Thyroid gland (tissue), 4 donors: ENCODE measurements around the gene CASP8AP2. TPM values are rescaled to one million over a fixed set of nuclear protein-coding genes. Genes with fewer than 3 reads are reported as not detected.

Experiments
- DNase-seq, 2 donors: peaks; one replicate each; pipeline ENCODE4 v3.0.0-alpha.2; 2019
- H3K27ac ChIP-seq, 3 donors: fragments of 200-600 bp; sonication (generic); 1 replicate in 2 of 3; 2 replicates in 1 of 3; pipeline ENCODE4 v1.5.1; 2016 to 2019; ENCODE audit warnings: mild to moderate bottlenecking in 1 of 3, moderate library complexity in 1 of 3
- H3K27me3 ChIP-seq: fragments of 200-600 bp; sonication (generic); one replicate; pipeline ENCODE4 v1.5.1; 2019
- H3K36me3 ChIP-seq, 2 donors: fragments of 200-600 bp; sonication (generic); one replicate each; pipeline ENCODE4 v1.5.1; 2016 to 2019
- H3K4me1 ChIP-seq, 2 donors: fragments of 200-600 bp; sonication (generic); one replicate each; pipeline ENCODE4 v1.5.1; 2017 to 2019
- H3K4me3 ChIP-seq, 3 donors: fragments of 200-600 bp; sonication (generic); replicated peaks in 1 of 3; 1 replicate in 2 of 3; 2 replicates in 1 of 3; pipeline ENCODE4 v1.5.1; 2016; ENCODE audit warnings: mild to moderate bottlenecking in 1 of 3
- H3K9me3 ChIP-seq: fragments of 200-600 bp; sonication (generic); one replicate; pipeline ENCODE4 v1.5.1; 2017
- POLR2A ChIP-seq, 2 donors: fragments of 450-650 bp; IDR thresholded peaks; one replicate each; pipeline ENCODE4 v1.6.1; 2017; ENCODE audit warnings: antibody characterized with exemption in 2 of 2, mild to moderate bottlenecking in 2 of 2, moderate library complexity in 1 of 2
- WGBS, 2 donors: methylation state at CpG; one replicate each; pipeline ENCODE4 v1.1.5; 2017; 5-methylcytosine and 5-hydroxymethylcytosine counted together
- intact Hi-C: fragments of 100-400 bp; cut with DNase I; formaldehyde crosslinking; loops from one replicate; pipeline ENCODE4 v1.15.1; 2023
- total RNA-seq, 4 donors: library from RNA; depleted of rRNA; stranded (reverse); fragments of >200 nt; gene quantifications; one replicate each; pipeline ENCODE4 v1.2.3, GENCODE V29; 2016
- TF ChIP-seq, protein P1 (sequence below), 6 experiments: fragments of 200-600 bp in 3 of 6; fragments of 450-650 bp in 3 of 6; sonication (generic) in 3 of 6; IDR thresholded peaks; one replicate each; pipeline ENCODE4 v1.5.1; 2016 to 2019; ENCODE audit warnings: antibody characterized with exemption in 6 of 6, mild to moderate bottlenecking in 2 of 6, inconsistent platforms in 1 of 6, moderate library complexity in 1 of 6

The CASP8AP2 gene
- total RNA-seq, 4 donors from 2014 or later = 16.4 to 22.6 (median 18.0) TPM

DNA sequence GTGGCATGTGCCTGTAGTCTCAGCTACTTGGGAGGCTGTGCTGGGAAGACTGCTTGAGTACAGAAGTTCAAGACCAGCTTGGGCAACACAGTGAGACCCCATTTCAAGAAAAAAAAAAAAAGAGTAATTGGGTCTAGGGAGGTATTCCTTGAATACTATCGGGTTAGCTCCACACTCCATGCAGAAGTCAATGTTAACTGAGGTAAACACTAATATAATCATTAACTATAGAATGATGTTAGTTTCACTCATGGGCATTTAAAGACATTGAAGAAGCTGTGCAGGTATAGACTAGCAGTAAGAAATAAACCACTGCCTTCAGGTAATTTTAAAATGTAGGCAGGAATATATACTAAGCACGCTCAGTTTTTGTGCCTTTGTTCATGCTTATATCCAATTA lies 42.7 kb upstream of the CASP8AP2 start:
- H3K9me3 ChIP-seq = no peaks in the 10 kb centered on the region
- H3K36me3 ChIP-seq = peaks cover 25 to 49% of the 10 kb centered on the region in 2 donors
- DNase-seq = no peak
- no peak for TF ChIP-seq POLR2A (IDR thresholded peaks at IDR 0.05)
- TF ChIP-seq, protein P1, sequence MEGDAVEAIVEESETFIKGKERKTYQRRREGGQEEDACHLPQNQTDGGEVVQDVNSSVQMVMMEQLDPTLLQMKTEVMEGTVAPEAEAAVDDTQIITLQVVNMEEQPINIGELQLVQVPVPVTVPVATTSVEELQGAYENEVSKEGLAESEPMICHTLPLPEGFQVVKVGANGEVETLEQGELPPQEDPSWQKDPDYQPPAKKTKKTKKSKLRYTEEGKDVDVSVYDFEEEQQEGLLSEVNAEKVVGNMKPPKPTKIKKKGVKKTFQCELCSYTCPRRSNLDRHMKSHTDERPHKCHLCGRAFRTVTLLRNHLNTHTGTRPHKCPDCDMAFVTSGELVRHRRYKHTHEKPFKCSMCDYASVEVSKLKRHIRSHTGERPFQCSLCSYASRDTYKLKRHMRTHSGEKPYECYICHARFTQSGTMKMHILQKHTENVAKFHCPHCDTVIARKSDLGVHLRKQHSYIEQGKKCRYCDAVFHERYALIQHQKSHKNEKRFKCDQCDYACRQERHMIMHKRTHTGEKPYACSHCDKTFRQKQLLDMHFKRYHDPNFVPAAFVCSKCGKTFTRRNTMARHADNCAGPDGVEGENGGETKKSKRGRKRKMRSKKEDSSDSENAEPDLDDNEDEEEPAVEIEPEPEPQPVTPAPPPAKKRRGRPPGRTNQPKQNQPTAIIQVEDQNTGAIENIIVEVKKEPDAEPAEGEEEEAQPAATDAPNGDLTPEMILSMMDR (IDR thresholded peaks at IDR 0.05) = no peak
- no peaks in the 10 kb centered on the region for H3K27me3 ChIP-seq
- intact Hi-C loops = no loop called here
- H3K4me3 ChIP-seq = no peak overlapping the region
- no peaks in the 10 kb centered on the region for H3K4me1 ChIP-seq
- no peak overlapping the region for H3K27ac ChIP-seq
- 96% methylated on average over 2 of the region's 2 CpGs for WGBS, 2 donors

DNA sequence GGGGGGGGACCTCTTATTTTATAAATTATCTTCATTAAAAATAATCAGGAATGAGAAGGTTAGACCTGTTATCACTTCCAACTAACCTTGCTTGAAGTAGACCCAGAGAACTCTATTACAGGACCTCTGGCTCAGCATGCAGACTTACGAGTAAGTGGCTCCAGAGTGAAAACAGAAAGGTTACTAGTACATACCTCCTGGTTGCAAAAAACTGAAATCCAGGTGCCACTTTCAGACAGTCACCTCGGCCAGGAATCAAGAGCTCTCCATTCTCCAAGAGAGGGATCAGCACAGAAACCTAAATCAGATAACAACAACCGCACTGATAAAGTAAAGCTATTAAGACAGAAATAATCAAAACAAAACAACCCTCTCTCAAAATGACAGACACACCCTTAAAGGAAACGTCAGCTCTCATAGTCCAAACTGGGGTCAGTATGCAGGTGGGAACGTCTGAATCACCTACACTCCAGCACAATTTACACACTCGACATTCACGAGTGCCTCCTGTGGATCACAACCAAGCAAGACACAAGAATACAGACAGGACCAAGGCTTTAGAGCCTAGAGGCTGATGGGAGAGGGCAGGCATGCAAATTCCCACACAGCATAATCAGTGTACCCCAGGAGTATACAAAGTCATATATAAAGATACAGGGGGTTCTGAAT lies 41.9 kb upstream of the CASP8AP2 start:
- Histone ChIP-seq H3K4me3 (no peak overlapping the region), H3K36me3 (peaks cover 21 to 49% of the 10 kb centered on the region in 2 donors), H3K4me1 (no peaks in the 10 kb centered on the region), H3K9me3 (no peaks in the 10 kb centered on the region), H3K27ac (no peak overlapping the region), H3K27me3 (no peaks in the 10 kb centered on the region)
- 73 to 81% methylated on average over 7 of the region's 7 CpGs for WGBS, 2 donors
- TF ChIP-seq, protein P1 (IDR thresholded peaks at IDR 0.05) = no peak
- TF ChIP-seq POLR2A (IDR thresholded peaks at IDR 0.05) = no peak
- intact Hi-C loops = no loop called here
- no peak for DNase-seq

DNA sequence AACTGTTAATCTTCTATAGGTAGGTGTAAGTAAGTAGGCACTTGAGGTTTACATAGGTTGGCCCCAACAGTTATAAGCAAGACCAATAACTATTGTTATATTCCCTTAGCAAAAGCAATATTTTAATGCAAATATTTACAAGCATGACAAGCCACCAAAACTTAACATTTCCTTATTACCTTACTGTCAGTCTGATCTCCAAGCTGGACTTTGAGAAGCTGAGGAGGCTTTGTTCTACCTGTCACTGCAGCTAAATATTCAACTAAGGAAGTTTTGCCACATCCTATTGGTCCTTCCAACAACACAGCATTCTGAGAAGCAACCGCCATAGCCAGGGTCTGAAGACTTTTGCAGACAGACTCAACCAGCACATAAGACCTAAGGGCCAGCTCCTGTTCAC lies 39.7 kb upstream of the CASP8AP2 start:
- no peaks in the 10 kb centered on the region for H3K4me1 ChIP-seq
- H3K9me3 ChIP-seq = no peaks in the 10 kb centered on the region
- WGBS, 2 donors = 94 to 100% methylated on average over 1 of the region's 1 CpG
- DNase-seq = no peak
- H3K27me3 ChIP-seq = no peaks in the 10 kb centered on the region
- intact Hi-C loops = no loop called here
- peaks cover 10 to 40% of the 10 kb centered on the region in 2 donors for H3K36me3 ChIP-seq
- no peak overlapping the region for H3K4me3 ChIP-seq
- no peak for TF ChIP-seq POLR2A (IDR thresholded peaks at IDR 0.05)
- TF ChIP-seq, protein P1 (IDR thresholded peaks at IDR 0.05) = no peak
- H3K27ac ChIP-seq = no peak overlapping the region

DNA sequence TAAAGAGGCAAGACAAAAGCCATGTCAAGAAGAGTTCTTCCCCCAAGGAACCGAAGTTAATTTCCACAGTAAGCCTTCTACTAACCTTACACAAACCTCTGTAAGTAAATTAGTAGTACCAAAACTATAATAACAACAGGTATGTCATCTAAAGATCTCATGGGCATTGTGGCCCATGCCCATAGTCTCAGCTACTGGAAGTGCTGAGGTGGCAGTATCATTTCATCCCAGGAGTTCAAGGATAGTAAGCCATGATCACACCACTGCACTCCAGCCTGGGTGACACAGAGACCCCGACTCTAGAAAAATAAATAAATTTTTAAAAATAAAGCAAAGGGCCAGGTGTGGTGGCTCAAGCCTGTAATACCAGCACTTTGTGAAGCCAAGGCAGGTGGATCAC lies 39.3 kb upstream of the CASP8AP2 start:
- Histone ChIP-seq H3K27ac (no peak overlapping the region), H3K27me3 (no peaks in the 10 kb centered on the region), H3K4me1 (no peaks in the 10 kb centered on the region), H3K9me3 (no peaks in the 10 kb centered on the region), H3K36me3 (peaks cover 10 to 36% of the 10 kb centered on the region in 2 donors), H3K4me3 (no peak overlapping the region)
- intact Hi-C loops = no loop called here
- no peak for DNase-seq
- 97 to 100% methylated on average over 2 of the region's 2 CpGs for WGBS, 2 donors
- TF ChIP-seq, protein P1 (IDR thresholded peaks at IDR 0.05) = no peak
- TF ChIP-seq POLR2A (IDR thresholded peaks at IDR 0.05) = no peak

DNA sequence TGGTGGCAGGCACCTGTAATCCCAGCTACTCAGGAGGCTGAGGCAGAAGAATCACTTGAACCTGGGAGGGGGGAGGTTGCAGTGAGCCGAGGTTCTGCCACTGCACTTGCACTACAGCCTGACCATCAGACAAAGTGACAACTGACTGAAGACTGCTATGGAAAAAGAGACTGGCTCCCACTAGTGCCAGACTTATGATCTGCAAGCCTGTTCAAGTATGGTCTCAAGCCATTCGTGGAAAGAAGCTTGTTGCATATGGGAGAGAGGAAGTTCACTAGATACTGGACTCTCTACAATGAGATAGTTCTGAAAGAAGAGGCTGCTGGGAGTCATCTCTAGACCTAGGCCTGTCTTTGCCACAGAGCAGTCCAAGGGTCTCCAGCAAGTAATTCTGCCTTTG lies 36.8 kb upstream of the CASP8AP2 start:
- H3K9me3 ChIP-seq = no peaks in the 10 kb centered on the region
- no peaks in the 10 kb centered on the region for H3K4me1 ChIP-seq
- TF ChIP-seq, protein P1 (IDR thresholded peaks at IDR 0.05) = peak in 1 of 6 experiments; percentile 18
- no peak for TF ChIP-seq POLR2A (IDR thresholded peaks at IDR 0.05)
- intact Hi-C loops = no loop called here
- no peak overlapping the region for H3K27ac ChIP-seq
- no peak for DNase-seq
- H3K4me3 ChIP-seq = no peak overlapping the region
- WGBS, 2 donors = 46 to 60% methylated on average over 2 of the region's 2 CpGs
- H3K36me3 ChIP-seq = peaks cover 0 to 18% of the 10 kb centered on the region in 2 donors
- H3K27me3 ChIP-seq = no peaks in the 10 kb centered on the region
